ENCODE measurements around the gene KIF16B. TPM values are rescaled to one million over a fixed set of nuclear protein-coding genes. Genes with fewer than 3 reads are reported as not detected.

Gene KIF16B
- total and polyA plus RNA-seq, 2 of the 8 experiments (the other 6 are each of a cell fraction or from before 2014, with no cell fraction given), result 3.0 to 9.2 TPM

DNA sequence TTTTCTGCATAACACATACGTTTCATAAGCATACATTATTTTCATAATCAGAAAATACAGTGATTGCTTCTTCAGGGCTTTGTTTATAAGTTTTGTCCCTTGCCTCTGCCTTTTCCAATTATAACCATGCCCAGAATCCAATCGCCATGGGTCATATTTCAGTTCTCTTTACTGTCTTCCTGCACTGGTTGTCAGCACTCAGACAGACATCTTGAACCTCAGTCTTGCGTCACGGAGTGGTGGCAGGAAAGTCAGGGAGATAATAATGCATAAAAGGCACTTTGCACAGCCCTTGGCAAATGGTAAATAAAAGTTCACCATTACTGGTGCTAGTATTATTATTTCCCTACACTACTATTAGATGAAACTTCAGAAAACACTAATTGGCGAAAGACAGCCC, 7.2 kb downstream of the KIF16B start:
- Histone ChIP-seq H3K9me3 (ENCODE audit: insufficient read depth in 2 of 2, low read depth in 1 of 2, low read length in 1 of 2) (no peaks in the 10 kb centered on the region), H3K4me1 (replicated peaks in 1 of 4; ENCODE audit: control insufficient read depth in 3 of 4, insufficient read depth in 4 of 4, low read length in 3 of 4) (peaks cover 0 to 6% (median 4%) of the 10 kb centered on the region in 4 experiments; a peak in 5 of 7 replicates), H3K4ac (replicated peaks; ENCODE audit: insufficient read length, low read depth, low read length) (no peak overlapping the region), H3K36me3 (ENCODE audit: control insufficient read depth in 2 of 4, insufficient read depth in 4 of 4, low read length in 3 of 4) (no peaks in the 10 kb centered on the region; a peak in 1 of 8 replicates), H4K5ac (ENCODE audit: insufficient read length, low read depth, low read length) (no peak overlapping the region), H2BK12ac (ENCODE audit: low read depth, low read length) (no peak overlapping the region), H2AFZ (ENCODE audit: low read length) (no peak overlapping the region), H3K79me1 (ENCODE audit: low read depth, low read length) (no peaks in the 10 kb centered on the region; the same call in 1 of the 2 replicates), H4K8ac (ENCODE audit: extremely low read depth, insufficient read depth, low read length) (no peak overlapping the region), H3K4me3 (ENCODE audit: extremely low read depth in 1 of 4, insufficient read depth in 2 of 4, low read depth in 3 of 4, low read length in 4 of 4) (no peak overlapping the region), H4K20me1 (replicated peaks in 1 of 2; ENCODE audit: control insufficient read depth in 1 of 2, insufficient read depth in 2 of 2, low read length in 2 of 2) (no peaks in the 10 kb centered on the region), H3K23ac (ENCODE audit: insufficient read length) (no peak overlapping the region), H3K18ac (ENCODE audit: extremely low read depth, low read length) (no peak overlapping the region), H4K91ac (replicated peaks; ENCODE audit: insufficient read length, low read length) (no peak overlapping the region), H3K27me3 (replicated peaks in 1 of 4; ENCODE audit: control insufficient read depth in 3 of 4, extremely low read depth in 1 of 4, insufficient read depth in 3 of 4, low read length in 3 of 4) (no peaks in the 10 kb centered on the region), H3K9ac (replicated peaks in 1 of 4; ENCODE audit: extremely low read depth in 1 of 4, low read depth in 3 of 4, low read length in 3 of 4) (no peak overlapping the region; a peak in 1 of 7 replicates), H3K23me2 (ENCODE audit: low read depth, low read length) (no peaks in the 10 kb centered on the region), H3K27ac (ENCODE audit: low read depth, low read length) (no peak overlapping the region), H2BK15ac (ENCODE audit: low read length) (no peak overlapping the region), H2AK5ac (ENCODE audit: low read depth, low read length) (no peak overlapping the region), H3K14ac (ENCODE audit: insufficient read length) (no peak overlapping the region), H3K79me2 (ENCODE audit: control insufficient read depth in 1 of 2, insufficient read depth in 2 of 2, low read length in 2 of 2) (peaks cover 0 to 6% of the 10 kb centered on the region in 2 experiments; a peak in 2 of 4 replicates), H2BK20ac (ENCODE audit: low read length) (no peak overlapping the region), H2BK5ac (ENCODE audit: low read depth, low read length) (no peak overlapping the region), H3K56ac (replicated peaks; ENCODE audit: insufficient read length, low read depth, low read length) (no peak overlapping the region), H2BK120ac (replicated peaks; ENCODE audit: low read depth, low read length) (no peak overlapping the region), H3K4me2 (ENCODE audit: insufficient read depth in 1 of 2, low read depth in 2 of 2, low read length in 2 of 2) (no peak overlapping the region)
- WGBS, 2 experiments (ENCODE audit: extremely low coverage in 1 of 2, insufficient coverage in 1 of 2, insufficient read length in 1 of 2, insufficient replicate concordance in 2 of 2, low coverage in 1 of 2, low lambda C conversion rate in 2 of 2, missing lambda C conversion rate in 1 of 2), result 94% methylated on average over 5 of the region's 5 CpGs; no CpG with 5 or more reads in 1 of the 2 experiments
- POLR2A ChIA-PET (ENCODE audit: partially characterized antibody), result interaction anchor here (0.8 kb wide), 1 partner anchor 866 kb away, joined by 3 read pairs; no protein-coding TSS in a partner anchor
- DNase-seq (ENCODE audit: low read depth in 1 of 2, low spot score in 2 of 2), result no peak
- CTCF ChIA-PET (ENCODE audit: partially characterized antibody), result no interaction called here
- FAIRE-seq, result no peak
- no peak for TF ChIP-seq POLR2A (IDR thresholded peaks at IDR 0.05; ENCODE audit: control extremely low read depth in 1 of 2, low read depth in 2 of 2, low read length in 2 of 2)
- no peak for TF ChIP-seq NANOG (IDR thresholded peaks at IDR 0.05; ENCODE audit: insufficient read depth, low read depth, low read length, poor library complexity, severe bottlenecking)
- TF ChIP-seq ASH2L (IDR thresholded peaks at IDR 0.05; ENCODE audit: low read length), result no peak
- no peak for TF ChIP-seq CBX5 (IDR thresholded peaks at IDR 0.05; ENCODE audit: low read depth, low read length)
- no peak for TF ChIP-seq EGR1 (IDR thresholded peaks at IDR 0.05; ENCODE audit: borderline replicate concordance, low read depth, low read length)
- TF ChIP-seq CTBP2 (IDR thresholded peaks at IDR 0.05; ENCODE audit: borderline replicate concordance, insufficient read depth, insufficient read length, low read length), result no peak
- TF ChIP-seq CEBPB (IDR thresholded peaks at IDR 0.05; ENCODE audit: low read depth, low read length), result no peak
- no peak for TF ChIP-seq SIRT6 (IDR thresholded peaks at IDR 0.05; ENCODE audit: low read length)
- TF ChIP-seq KDM5A (IDR thresholded peaks at IDR 0.05; ENCODE audit: low read length), result no peak
- no peak for TF ChIP-seq CHD2 (IDR thresholded peaks at IDR 0.05; ENCODE audit: low read length)
- TF ChIP-seq RAD21 (IDR thresholded peaks at IDR 0.05 in 1 of 2, conservative IDR thresholded peaks at IDR 0.05 in 1 of 2; ENCODE audit: low read depth in 2 of 2, low read length in 2 of 2), result no peak
- TF ChIP-seq, protein P1, sequence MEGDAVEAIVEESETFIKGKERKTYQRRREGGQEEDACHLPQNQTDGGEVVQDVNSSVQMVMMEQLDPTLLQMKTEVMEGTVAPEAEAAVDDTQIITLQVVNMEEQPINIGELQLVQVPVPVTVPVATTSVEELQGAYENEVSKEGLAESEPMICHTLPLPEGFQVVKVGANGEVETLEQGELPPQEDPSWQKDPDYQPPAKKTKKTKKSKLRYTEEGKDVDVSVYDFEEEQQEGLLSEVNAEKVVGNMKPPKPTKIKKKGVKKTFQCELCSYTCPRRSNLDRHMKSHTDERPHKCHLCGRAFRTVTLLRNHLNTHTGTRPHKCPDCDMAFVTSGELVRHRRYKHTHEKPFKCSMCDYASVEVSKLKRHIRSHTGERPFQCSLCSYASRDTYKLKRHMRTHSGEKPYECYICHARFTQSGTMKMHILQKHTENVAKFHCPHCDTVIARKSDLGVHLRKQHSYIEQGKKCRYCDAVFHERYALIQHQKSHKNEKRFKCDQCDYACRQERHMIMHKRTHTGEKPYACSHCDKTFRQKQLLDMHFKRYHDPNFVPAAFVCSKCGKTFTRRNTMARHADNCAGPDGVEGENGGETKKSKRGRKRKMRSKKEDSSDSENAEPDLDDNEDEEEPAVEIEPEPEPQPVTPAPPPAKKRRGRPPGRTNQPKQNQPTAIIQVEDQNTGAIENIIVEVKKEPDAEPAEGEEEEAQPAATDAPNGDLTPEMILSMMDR (IDR thresholded peaks at IDR 0.05; ENCODE audit: control extremely low read depth in 1 of 3, insufficient read depth in 1 of 3, low read depth in 1 of 3, low read length in 3 of 3), result no peak

Data from H1 (cell line).